ENCODE results near the gene SLC8A2.

Gene SLC8A2

GRCh38 chr19:47459477-47459876 is 12.2 kb downstream of the SLC8A2 start:
- no peak for DNase-seq (ENCODE audit: low read depth)

- DNase-seq (ENCODE audit: low read depth) = no peak
These were observed 13.0 kb downstream of the SLC8A2 start for GRCh38 chr19:47458672-47459071.

GRCh38 chr19:47456721-47457474 is 14.8 kb downstream of the SLC8A2 start:
- DNase-seq (ENCODE audit: low read depth) = no peak

- no peak for DNase-seq (ENCODE audit: low read depth)
These were observed 21.2 kb downstream of the SLC8A2 start for GRCh38 chr19:47450478-47450877.

- DNase-seq (ENCODE audit: low read depth) = no peak
These were observed 23.3 kb downstream of the SLC8A2 start for GRCh38 chr19:47448360-47448727.

GRCh38 chr19:47447470-47448359 is 24.0 kb downstream of the SLC8A2 start:
- peak; percentile 32 for DNase-seq (ENCODE audit: low read depth)

GRCh38 chr19:47446534-47447469 is 24.9 kb downstream of the SLC8A2 start:
- no peak for DNase-seq (ENCODE audit: low read depth)

- DNase-seq (ENCODE audit: low read depth) = no peak
These were observed 25.7 kb downstream of the SLC8A2 start for GRCh38 chr19:47445937-47446402.

- no peak for DNase-seq (ENCODE audit: low read depth)
These were observed 26.2 kb downstream of the SLC8A2 start for GRCh38 chr19:47445527-47445926.

- DNase-seq (ENCODE audit: low read depth) = no peak
These were observed 27.3 kb downstream of the SLC8A2 start for GRCh38 chr19:47444388-47444821.

GRCh38 chr19:47443331-47443730 is 28.4 kb downstream of the SLC8A2 start:
- no peak for DNase-seq (ENCODE audit: low read depth)

- no peak for DNase-seq (ENCODE audit: low read depth)
These were observed 32.9 kb downstream of the SLC8A2 start for GRCh38 chr19:47438793-47439220.

- no peak for DNase-seq (ENCODE audit: low read depth)
These were observed 34.2 kb downstream of the SLC8A2 start for GRCh38 chr19:47437500-47437899.

GRCh38 chr19:47436712-47437401 is 34.8 kb downstream of the SLC8A2 start:
- peak; percentile 73 for DNase-seq (ENCODE audit: low read depth)

GRCh38 chr19:47435883-47436417 is 35.7 kb downstream of the SLC8A2 start:
- no peak for DNase-seq (ENCODE audit: low read depth)

GRCh38 chr19:47435196-47435595 is 36.5 kb downstream of the SLC8A2 start:
- no peak for DNase-seq (ENCODE audit: low read depth)

- DNase-seq (ENCODE audit: low read depth) = no peak
These were observed 37.6 kb downstream of the SLC8A2 start for GRCh38 chr19:47434088-47434487.

GRCh38 chr19:47433121-47433520 is 38.6 kb downstream of the SLC8A2 start:
- no peak for DNase-seq (ENCODE audit: low read depth)

- DNase-seq (ENCODE audit: low read depth) = no peak
These were observed 39.2 kb downstream of the SLC8A2 start for GRCh38 chr19:47432499-47432898.

GRCh38 chr19:47432091-47432490 is 39.6 kb downstream of the SLC8A2 start:
- no peak for DNase-seq (ENCODE audit: low read depth)
